ENCODE data around the gene SLC9A1. TPM values are rescaled to one million over a fixed set of nuclear protein-coding genes. Genes with fewer than 3 reads are reported as not detected.
A peak's percentile ranks its signal among the peaks of the same experiment; 100 is the strongest.

Gene SLC9A1
- polyA plus RNA-seq, 1 donor (not counting 4 experiments of a cell fraction or from before 2014, with no cell fraction given) = 12.4 TPM

DNA sequence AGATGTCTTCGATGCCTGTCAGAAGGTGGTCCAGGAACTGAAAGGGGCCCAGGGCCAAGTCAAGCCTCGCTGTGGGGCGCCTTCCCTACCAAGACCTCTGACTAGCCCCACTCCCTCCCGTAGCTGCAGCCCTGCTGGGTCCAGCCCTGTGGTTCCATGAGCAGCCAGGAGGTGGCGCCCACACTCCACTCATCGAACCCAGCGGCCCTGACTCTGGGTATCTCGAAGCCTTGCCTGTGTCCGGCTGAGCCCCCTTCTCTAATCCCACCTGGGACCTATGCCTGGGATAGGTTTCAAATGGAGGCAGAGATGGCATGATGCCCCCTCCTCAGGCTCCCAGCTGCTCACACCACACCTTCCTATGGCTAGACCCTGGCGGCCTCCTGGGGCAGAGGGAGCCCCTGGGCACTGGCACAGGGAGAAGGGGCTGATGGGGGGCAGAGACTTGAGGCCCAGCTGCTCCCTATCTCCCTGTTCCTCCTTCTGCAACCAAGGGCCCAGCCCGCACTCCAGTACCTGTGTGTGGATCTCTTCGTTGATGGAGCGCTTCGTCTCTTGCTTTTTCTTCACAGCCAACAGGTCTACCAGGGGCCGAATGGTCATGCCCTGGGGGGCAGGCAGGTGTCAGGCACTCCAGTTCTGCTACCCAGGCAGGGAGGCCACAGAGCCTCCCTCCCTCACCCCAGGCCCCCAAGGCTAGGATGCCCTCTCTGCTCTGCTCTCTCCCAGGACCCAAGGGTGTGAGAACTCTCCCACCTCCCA lies 52.0 kb downstream of the SLC9A1 start:
- dilution Hi-C loops (cut with MboI; ENCODE audit: extremely low pct_ligation_motif_present, low sequenced_read_pairs) = no loop called here
- H3K4me3 ChIP-seq (ENCODE audit: control insufficient read depth in 2 of 3, extremely low read depth in 1 of 3, insufficient read depth in 2 of 3, low read depth in 1 of 3, low read length in 3 of 3) = no peak overlapping the region
- no peak for TF ChIP-seq EZH2 (IDR thresholded peaks at IDR 0.05; ENCODE audit: low read length)
- TF ChIP-seq, protein P1, sequence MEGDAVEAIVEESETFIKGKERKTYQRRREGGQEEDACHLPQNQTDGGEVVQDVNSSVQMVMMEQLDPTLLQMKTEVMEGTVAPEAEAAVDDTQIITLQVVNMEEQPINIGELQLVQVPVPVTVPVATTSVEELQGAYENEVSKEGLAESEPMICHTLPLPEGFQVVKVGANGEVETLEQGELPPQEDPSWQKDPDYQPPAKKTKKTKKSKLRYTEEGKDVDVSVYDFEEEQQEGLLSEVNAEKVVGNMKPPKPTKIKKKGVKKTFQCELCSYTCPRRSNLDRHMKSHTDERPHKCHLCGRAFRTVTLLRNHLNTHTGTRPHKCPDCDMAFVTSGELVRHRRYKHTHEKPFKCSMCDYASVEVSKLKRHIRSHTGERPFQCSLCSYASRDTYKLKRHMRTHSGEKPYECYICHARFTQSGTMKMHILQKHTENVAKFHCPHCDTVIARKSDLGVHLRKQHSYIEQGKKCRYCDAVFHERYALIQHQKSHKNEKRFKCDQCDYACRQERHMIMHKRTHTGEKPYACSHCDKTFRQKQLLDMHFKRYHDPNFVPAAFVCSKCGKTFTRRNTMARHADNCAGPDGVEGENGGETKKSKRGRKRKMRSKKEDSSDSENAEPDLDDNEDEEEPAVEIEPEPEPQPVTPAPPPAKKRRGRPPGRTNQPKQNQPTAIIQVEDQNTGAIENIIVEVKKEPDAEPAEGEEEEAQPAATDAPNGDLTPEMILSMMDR (optimal IDR thresholded peaks at IDR 0.05 in 1 of 3, IDR thresholded peaks at IDR 0.05 in 1 of 3, conservative IDR thresholded peaks at IDR 0.05 in 1 of 3; ENCODE audit: extremely low read depth in 1 of 3, insufficient read depth in 2 of 3, low read length in 3 of 3) = peak; percentile 94 to 98 (median 96)
- H4K20me1 ChIP-seq (ENCODE audit: control insufficient read depth, extremely low read depth, insufficient read depth, low read length) = peaks cover 3% of the 10 kb centered on the region
- peaks cover 6% of the 10 kb centered on the region for H3K79me2 ChIP-seq (ENCODE audit: control insufficient read depth, insufficient read depth, low read length)
- H3K9me3 ChIP-seq (ENCODE audit: control insufficient read depth, low read depth, low read length) = no peaks in the 10 kb centered on the region
- no peaks in the 10 kb centered on the region for H3K27me3 ChIP-seq (ENCODE audit: control insufficient read depth, extremely low read depth, insufficient read depth, low read length)
- peaks cover 2% of the 10 kb centered on the region for H3K9me1 ChIP-seq (ENCODE audit: control insufficient read depth, extremely low read depth, insufficient read depth, low read length)
- no peak overlapping the region for H3K27ac ChIP-seq (ENCODE audit: control insufficient read depth, insufficient read depth, low read length)
- H3K9ac ChIP-seq (ENCODE audit: control insufficient read depth, extremely low read depth, insufficient read depth, low read length) = no peak overlapping the region
- no peak overlapping the region for H3K4me2 ChIP-seq (ENCODE audit: control insufficient read depth, extremely low read depth, insufficient read depth, low read depth, low read length)
- H3K4me1 ChIP-seq (ENCODE audit: control insufficient read depth, extremely low read depth, insufficient read depth, low read length) = peaks cover 32% of the 10 kb centered on the region
- DNase-seq (ENCODE audit: low read depth, low spot score) (no peak), FAIRE-seq (no peak)
- H3K36me3 ChIP-seq (ENCODE audit: control insufficient read depth in 2 of 2, extremely low read depth in 1 of 2, insufficient read depth in 2 of 2, low read length in 2 of 2) = peaks cover 14 to 47% of the 10 kb centered on the region in 2 experiments
- H2AFZ ChIP-seq (ENCODE audit: control insufficient read depth, low read length) = no peak overlapping the region

DNA sequence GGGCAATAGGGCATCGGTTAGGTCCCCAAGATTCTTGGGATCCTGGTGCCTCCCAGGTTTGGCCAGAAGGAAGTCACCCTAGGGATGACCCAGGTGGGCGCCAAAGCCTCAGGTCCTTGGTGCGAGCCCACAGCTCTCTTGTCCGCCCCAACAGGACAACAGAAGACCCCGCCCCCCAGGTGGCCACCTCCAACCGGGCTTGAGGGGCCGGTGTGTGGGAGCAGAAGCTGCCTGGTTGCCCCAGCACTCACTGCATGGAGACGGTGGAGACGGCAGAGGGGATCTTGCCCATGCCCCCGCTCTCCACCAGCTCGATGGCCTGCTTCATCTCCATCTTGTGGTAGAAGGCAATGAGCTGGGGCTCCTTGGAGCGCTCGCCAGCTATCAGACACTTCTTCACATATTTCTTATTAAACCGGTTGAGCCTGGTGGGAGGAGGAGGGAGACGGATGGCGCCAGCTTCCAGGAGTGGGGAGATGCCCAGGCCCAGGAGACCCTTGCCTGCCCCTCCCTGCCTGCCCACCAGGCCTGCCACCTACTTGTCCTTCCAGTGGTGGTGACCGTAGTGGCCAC lies 52.7 kb downstream of the SLC9A1 start:
- dilution Hi-C loops (cut with MboI; ENCODE audit: extremely low pct_ligation_motif_present, low sequenced_read_pairs) = no loop called here
- Histone ChIP-seq H3K9me3 (ENCODE audit: control insufficient read depth, low read depth, low read length) (no peaks in the 10 kb centered on the region), H2AFZ (ENCODE audit: control insufficient read depth, low read length) (no peak overlapping the region), H3K9ac (ENCODE audit: control insufficient read depth, extremely low read depth, insufficient read depth, low read length) (no peak overlapping the region), H3K27me3 (ENCODE audit: control insufficient read depth, extremely low read depth, insufficient read depth, low read length) (no peaks in the 10 kb centered on the region), H3K9me1 (ENCODE audit: control insufficient read depth, extremely low read depth, insufficient read depth, low read length) (peaks cover 2% of the 10 kb centered on the region), H3K4me1 (ENCODE audit: control insufficient read depth, extremely low read depth, insufficient read depth, low read length) (peaks cover 36% of the 10 kb centered on the region), H3K27ac (ENCODE audit: control insufficient read depth, insufficient read depth, low read length) (no peak overlapping the region), H3K4me2 (ENCODE audit: control insufficient read depth, extremely low read depth, insufficient read depth, low read depth, low read length) (no peak overlapping the region), H3K4me3 (ENCODE audit: control insufficient read depth in 2 of 3, extremely low read depth in 1 of 3, insufficient read depth in 2 of 3, low read depth in 1 of 3, low read length in 3 of 3) (no peak overlapping the region), H3K79me2 (ENCODE audit: control insufficient read depth, insufficient read depth, low read length) (peaks cover 2% of the 10 kb centered on the region), H3K36me3 (ENCODE audit: control insufficient read depth in 2 of 2, extremely low read depth in 1 of 2, insufficient read depth in 2 of 2, low read length in 2 of 2) (peaks cover 14 to 44% of the 10 kb centered on the region in 2 experiments), H4K20me1 (ENCODE audit: control insufficient read depth, extremely low read depth, insufficient read depth, low read length) (peaks cover 3% of the 10 kb centered on the region)
- DNase-seq (ENCODE audit: low read depth, low spot score) = no peak
- TF ChIP-seq, protein P1 (optimal IDR thresholded peaks at IDR 0.05 in 1 of 3, IDR thresholded peaks at IDR 0.05 in 1 of 3, conservative IDR thresholded peaks at IDR 0.05 in 1 of 3; ENCODE audit: extremely low read depth in 1 of 3, insufficient read depth in 2 of 3, low read length in 3 of 3) = no peak
- no peak for TF ChIP-seq EZH2 (IDR thresholded peaks at IDR 0.05; ENCODE audit: low read length)
- FAIRE-seq = no peak

Measured in keratinocyte (primary cell).